ENCODE results near the gene INPP4B.

INPP4B gene

GRCh38 chr4:142544039-142544438 is 302.1 kb downstream of the INPP4B start:
- Histone ChIP-seq H3K27ac (ENCODE audit: insufficient read depth, low read length, poor library complexity, severe bottlenecking) (no peak overlapping the region), H3K4me1 (ENCODE audit: control insufficient read depth, insufficient read depth, low read length, poor library complexity, severe bottlenecking) (no peaks in the 10 kb centered on the region), H3K9me3 (ENCODE audit: control insufficient read depth, low read length) (no peaks in the 10 kb centered on the region), H3K36me3 (ENCODE audit: control insufficient read depth, insufficient read depth, low read length) (no peaks in the 10 kb centered on the region), H3K4me3 (ENCODE audit: insufficient read depth, low read depth, low read length, poor library complexity, severe bottlenecking) (no peak overlapping the region), H3K27me3 (replicated peaks; ENCODE audit: control insufficient read depth, insufficient read depth, low read length, poor library complexity, severe bottlenecking) (no peaks in the 10 kb centered on the region)
- DNase-seq = no peak

- H3K27ac ChIP-seq (ENCODE audit: insufficient read depth, low read length, poor library complexity, severe bottlenecking) = no peak overlapping the region
- H3K4me1 ChIP-seq (ENCODE audit: control insufficient read depth, insufficient read depth, low read length, poor library complexity, severe bottlenecking) = no peaks in the 10 kb centered on the region
- no peak for DNase-seq
- no peaks in the 10 kb centered on the region for H3K27me3 ChIP-seq (replicated peaks; ENCODE audit: control insufficient read depth, insufficient read depth, low read length, poor library complexity, severe bottlenecking)
- H3K36me3 ChIP-seq (ENCODE audit: control insufficient read depth, insufficient read depth, low read length) = no peaks in the 10 kb centered on the region
- no peaks in the 10 kb centered on the region for H3K9me3 ChIP-seq (ENCODE audit: control insufficient read depth, low read length)
- H3K4me3 ChIP-seq (ENCODE audit: insufficient read depth, low read depth, low read length, poor library complexity, severe bottlenecking) = no peak overlapping the region
These were observed 305.7 kb downstream of the INPP4B start for GRCh38 chr4:142540483-142540804.

GRCh38 chr4:142539796-142540482 is 306.2 kb downstream of the INPP4B start:
- Histone ChIP-seq H3K27me3 (replicated peaks; ENCODE audit: control insufficient read depth, insufficient read depth, low read length, poor library complexity, severe bottlenecking) (no peaks in the 10 kb centered on the region), H3K9me3 (ENCODE audit: control insufficient read depth, low read length) (no peaks in the 10 kb centered on the region), H3K36me3 (ENCODE audit: control insufficient read depth, insufficient read depth, low read length) (no peaks in the 10 kb centered on the region), H3K27ac (ENCODE audit: insufficient read depth, low read length, poor library complexity, severe bottlenecking) (no peak overlapping the region), H3K4me1 (ENCODE audit: control insufficient read depth, insufficient read depth, low read length, poor library complexity, severe bottlenecking) (no peaks in the 10 kb centered on the region), H3K4me3 (ENCODE audit: insufficient read depth, low read depth, low read length, poor library complexity, severe bottlenecking) (no peak overlapping the region)
- DNase-seq = no peak

- Histone ChIP-seq H3K27ac (ENCODE audit: insufficient read depth, low read length, poor library complexity, severe bottlenecking) (no peak overlapping the region), H3K4me3 (ENCODE audit: insufficient read depth, low read depth, low read length, poor library complexity, severe bottlenecking) (no peak overlapping the region), H3K27me3 (replicated peaks; ENCODE audit: control insufficient read depth, insufficient read depth, low read length, poor library complexity, severe bottlenecking) (no peaks in the 10 kb centered on the region), H3K4me1 (ENCODE audit: control insufficient read depth, insufficient read depth, low read length, poor library complexity, severe bottlenecking) (no peaks in the 10 kb centered on the region), H3K36me3 (ENCODE audit: control insufficient read depth, insufficient read depth, low read length) (no peaks in the 10 kb centered on the region), H3K9me3 (ENCODE audit: control insufficient read depth, low read length) (no peaks in the 10 kb centered on the region)
- DNase-seq = no peak
These were observed 311.1 kb downstream of the INPP4B start for GRCh38 chr4:142535009-142535408.

- Histone ChIP-seq H3K27ac (ENCODE audit: insufficient read depth, low read length, poor library complexity, severe bottlenecking) (no peak overlapping the region), H3K4me3 (ENCODE audit: insufficient read depth, low read depth, low read length, poor library complexity, severe bottlenecking) (no peak overlapping the region), H3K4me1 (ENCODE audit: control insufficient read depth, insufficient read depth, low read length, poor library complexity, severe bottlenecking) (no peaks in the 10 kb centered on the region), H3K9me3 (ENCODE audit: control insufficient read depth, low read length) (no peaks in the 10 kb centered on the region), H3K36me3 (ENCODE audit: control insufficient read depth, insufficient read depth, low read length) (no peaks in the 10 kb centered on the region), H3K27me3 (replicated peaks; ENCODE audit: control insufficient read depth, insufficient read depth, low read length, poor library complexity, severe bottlenecking) (no peaks in the 10 kb centered on the region)
- DNase-seq = no peak
These were observed 314.0 kb downstream of the INPP4B start for GRCh38 chr4:142532054-142532453.

- Histone ChIP-seq H3K4me1 (ENCODE audit: control insufficient read depth, insufficient read depth, low read length, poor library complexity, severe bottlenecking) (no peaks in the 10 kb centered on the region), H3K36me3 (ENCODE audit: control insufficient read depth, insufficient read depth, low read length) (no peaks in the 10 kb centered on the region), H3K27ac (ENCODE audit: insufficient read depth, low read length, poor library complexity, severe bottlenecking) (no peak overlapping the region), H3K27me3 (replicated peaks; ENCODE audit: control insufficient read depth, insufficient read depth, low read length, poor library complexity, severe bottlenecking) (no peaks in the 10 kb centered on the region), H3K4me3 (ENCODE audit: insufficient read depth, low read depth, low read length, poor library complexity, severe bottlenecking) (no peak overlapping the region), H3K9me3 (ENCODE audit: control insufficient read depth, low read length) (no peaks in the 10 kb centered on the region)
- DNase-seq = no peak
These were observed 315.4 kb downstream of the INPP4B start for GRCh38 chr4:142530728-142531127.

- Histone ChIP-seq H3K27me3 (replicated peaks; ENCODE audit: control insufficient read depth, insufficient read depth, low read length, poor library complexity, severe bottlenecking) (no peaks in the 10 kb centered on the region), H3K4me3 (ENCODE audit: insufficient read depth, low read depth, low read length, poor library complexity, severe bottlenecking) (no peak overlapping the region), H3K27ac (ENCODE audit: insufficient read depth, low read length, poor library complexity, severe bottlenecking) (no peak overlapping the region), H3K9me3 (ENCODE audit: control insufficient read depth, low read length) (no peaks in the 10 kb centered on the region), H3K36me3 (ENCODE audit: control insufficient read depth, insufficient read depth, low read length) (no peaks in the 10 kb centered on the region), H3K4me1 (ENCODE audit: control insufficient read depth, insufficient read depth, low read length, poor library complexity, severe bottlenecking) (no peaks in the 10 kb centered on the region)
- DNase-seq = no peak
These were observed 317.7 kb downstream of the INPP4B start for GRCh38 chr4:142528433-142528832.

- no peak overlapping the region for H3K27ac ChIP-seq (ENCODE audit: insufficient read depth, low read length, poor library complexity, severe bottlenecking)
These were observed 323.0 kb downstream of the INPP4B start for GRCh38 chr4:142523111-142523510.

GRCh38 chr4:142519342-142519741 is 326.8 kb downstream of the INPP4B start:
- Histone ChIP-seq H3K27ac (ENCODE audit: insufficient read depth, low read length, poor library complexity, severe bottlenecking) (no peak overlapping the region), H3K4me1 (ENCODE audit: control insufficient read depth, insufficient read depth, low read length, poor library complexity, severe bottlenecking) (no peaks in the 10 kb centered on the region), H3K9me3 (ENCODE audit: control insufficient read depth, low read length) (no peaks in the 10 kb centered on the region), H3K36me3 (ENCODE audit: control insufficient read depth, insufficient read depth, low read length) (no peaks in the 10 kb centered on the region), H3K4me3 (ENCODE audit: insufficient read depth, low read depth, low read length, poor library complexity, severe bottlenecking) (no peak overlapping the region), H3K27me3 (replicated peaks; ENCODE audit: control insufficient read depth, insufficient read depth, low read length, poor library complexity, severe bottlenecking) (no peaks in the 10 kb centered on the region)
- DNase-seq = no peak

More at GRCh38 chr4:142523111-142523510, 323.0 kb downstream of the INPP4B start:
- Histone ChIP-seq H3K4me3 (ENCODE audit: insufficient read depth, low read depth, low read length, poor library complexity, severe bottlenecking) (no peak overlapping the region), H3K4me1 (ENCODE audit: control insufficient read depth, insufficient read depth, low read length, poor library complexity, severe bottlenecking) (no peaks in the 10 kb centered on the region), H3K27me3 (replicated peaks; ENCODE audit: control insufficient read depth, insufficient read depth, low read length, poor library complexity, severe bottlenecking) (no peaks in the 10 kb centered on the region), H3K9me3 (ENCODE audit: control insufficient read depth, low read length) (no peaks in the 10 kb centered on the region), H3K36me3 (ENCODE audit: control insufficient read depth, insufficient read depth, low read length) (no peaks in the 10 kb centered on the region)
- DNase-seq = no peak

GRCh38 chr4:142516686-142517526 is 329.2 kb downstream of the INPP4B start:
- no peak overlapping the region for H3K27ac ChIP-seq (ENCODE audit: insufficient read depth, low read length, poor library complexity, severe bottlenecking)
- no peaks in the 10 kb centered on the region for H3K4me1 ChIP-seq (ENCODE audit: control insufficient read depth, insufficient read depth, low read length, poor library complexity, severe bottlenecking)
- no peaks in the 10 kb centered on the region for H3K36me3 ChIP-seq (ENCODE audit: control insufficient read depth, insufficient read depth, low read length)
- no peaks in the 10 kb centered on the region for H3K9me3 ChIP-seq (ENCODE audit: control insufficient read depth, low read length)
- H3K4me3 ChIP-seq (ENCODE audit: insufficient read depth, low read depth, low read length, poor library complexity, severe bottlenecking) = no peak overlapping the region
- no peak for DNase-seq
- no peaks in the 10 kb centered on the region for H3K27me3 ChIP-seq (replicated peaks; ENCODE audit: control insufficient read depth, insufficient read depth, low read length, poor library complexity, severe bottlenecking)

Measured in effector memory CD4-positive, alpha-beta T cell (primary cell).